ENCODE results near the gene NUDT6.
"Not testable (repeated sequence)": the region's sequence is repeated elsewhere in the genome, so short reads cannot be mapped to it uniquely, and the experiment has no call there.

Gene NUDT6

GRCh38 chr4:122875949-122876348 is 46.4 kb downstream of the NUDT6 start:
- no peak for DNase-seq (ENCODE audit: low read depth in 3 of 3)

- no peak for DNase-seq (ENCODE audit: low read depth in 3 of 3)
Measured at GRCh38 chr4:122873821-122874593, 48.4 kb downstream of the NUDT6 start.

DNA sequence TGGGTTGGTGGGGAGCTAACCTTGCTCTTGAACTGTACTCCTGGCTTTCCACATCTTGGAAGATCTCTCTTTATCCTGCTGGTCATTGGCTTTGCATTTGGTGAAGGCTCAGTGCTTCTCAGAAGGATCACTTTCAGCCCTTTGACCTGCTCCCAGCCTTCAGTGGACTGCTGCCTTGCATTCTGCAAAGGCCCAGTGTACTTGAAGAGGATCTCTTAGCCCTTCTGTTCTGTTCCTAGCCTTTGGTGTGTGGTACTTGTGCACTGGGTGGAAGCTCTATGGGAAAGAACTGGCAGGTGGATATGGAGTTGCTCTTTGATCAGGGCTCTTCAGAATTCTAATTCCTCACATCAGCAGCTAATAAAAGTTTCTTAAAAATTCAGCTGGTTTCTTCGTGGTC is 49.3 kb downstream of the NUDT6 start:
- DNase-seq (ENCODE audit: low read depth in 3 of 3) = no peak

DNA sequence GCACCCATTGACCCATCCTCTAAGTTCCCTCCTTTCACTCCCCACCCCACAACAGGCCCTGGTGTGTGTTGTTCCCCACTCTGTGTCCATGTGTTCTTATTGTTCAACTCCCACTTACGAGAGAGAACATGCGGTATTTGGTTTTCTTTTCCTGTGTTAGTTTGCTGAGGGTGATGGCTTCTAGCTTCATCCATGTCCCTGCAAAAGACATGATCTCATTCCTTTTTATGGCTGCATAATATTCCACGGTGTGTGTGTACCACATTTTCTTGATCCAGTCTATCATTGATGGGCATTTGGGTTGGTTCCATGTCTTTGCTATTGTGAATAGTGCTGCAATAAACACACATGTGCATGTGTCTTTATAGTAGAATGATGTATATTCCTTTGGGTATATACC is 54.2 kb downstream of the NUDT6 start:
- DNase-seq (ENCODE audit: low read depth in 3 of 3) = not testable (repeated sequence)

DNA sequence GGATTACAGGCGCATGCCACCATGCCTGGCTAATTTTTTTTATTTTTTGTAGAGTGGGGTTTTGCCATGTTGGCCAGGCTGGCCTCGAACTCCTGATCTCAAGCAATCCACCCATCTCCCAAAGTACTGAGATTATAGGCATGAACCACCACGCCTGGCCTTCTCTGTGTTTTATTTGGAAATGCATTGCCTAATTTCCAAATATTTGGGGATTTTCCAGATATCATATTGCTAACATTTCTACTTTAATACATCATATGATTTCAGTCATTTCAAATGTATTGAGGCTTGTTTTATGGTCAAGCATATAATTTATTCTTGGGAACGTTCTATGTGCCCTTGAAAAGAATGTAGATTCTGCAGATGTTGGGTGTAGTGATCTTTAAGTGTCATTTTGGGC is 57.0 kb downstream of the NUDT6 start:
- DNase-seq (ENCODE audit: low read depth in 3 of 3) = no peak

GRCh38 chr4:122863639-122864038 is 58.8 kb downstream of the NUDT6 start:
- no peak for DNase-seq (ENCODE audit: low read depth in 3 of 3)

- no peak for DNase-seq (ENCODE audit: low read depth in 3 of 3)
Measured at GRCh38 chr4:122861172-122861943, 61.0 kb downstream of the NUDT6 start.

DNA sequence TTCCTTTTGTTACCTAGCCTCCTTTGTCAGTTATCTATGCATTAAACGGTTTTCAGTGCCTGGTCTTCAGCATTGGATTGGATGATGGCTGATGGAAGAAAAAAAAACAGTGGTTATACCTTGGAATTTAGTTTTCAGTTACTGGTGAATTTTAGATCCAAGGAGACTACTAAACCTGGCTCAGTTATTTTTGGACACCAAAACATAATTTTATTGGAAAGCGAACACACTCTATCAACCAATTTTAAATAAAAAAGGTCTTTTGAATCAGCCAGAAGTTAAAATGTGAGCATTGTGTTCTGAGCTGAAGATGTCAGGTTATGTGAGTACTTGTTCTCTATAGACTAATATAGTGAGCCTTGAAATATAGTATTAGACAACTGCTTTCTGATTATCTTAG is 63.7 kb downstream of the NUDT6 start:
- DNase-seq (ENCODE audit: low read depth in 3 of 3) = no peak

GRCh38 chr4:122857160-122857559 is 65.2 kb downstream of the NUDT6 start:
- DNase-seq (ENCODE audit: low read depth in 3 of 3) = no peak

GRCh38 chr4:122855353-122855890 is 67.0 kb downstream of the NUDT6 start:
- DNase-seq (ENCODE audit: low read depth in 3 of 3) = no peak

DNA sequence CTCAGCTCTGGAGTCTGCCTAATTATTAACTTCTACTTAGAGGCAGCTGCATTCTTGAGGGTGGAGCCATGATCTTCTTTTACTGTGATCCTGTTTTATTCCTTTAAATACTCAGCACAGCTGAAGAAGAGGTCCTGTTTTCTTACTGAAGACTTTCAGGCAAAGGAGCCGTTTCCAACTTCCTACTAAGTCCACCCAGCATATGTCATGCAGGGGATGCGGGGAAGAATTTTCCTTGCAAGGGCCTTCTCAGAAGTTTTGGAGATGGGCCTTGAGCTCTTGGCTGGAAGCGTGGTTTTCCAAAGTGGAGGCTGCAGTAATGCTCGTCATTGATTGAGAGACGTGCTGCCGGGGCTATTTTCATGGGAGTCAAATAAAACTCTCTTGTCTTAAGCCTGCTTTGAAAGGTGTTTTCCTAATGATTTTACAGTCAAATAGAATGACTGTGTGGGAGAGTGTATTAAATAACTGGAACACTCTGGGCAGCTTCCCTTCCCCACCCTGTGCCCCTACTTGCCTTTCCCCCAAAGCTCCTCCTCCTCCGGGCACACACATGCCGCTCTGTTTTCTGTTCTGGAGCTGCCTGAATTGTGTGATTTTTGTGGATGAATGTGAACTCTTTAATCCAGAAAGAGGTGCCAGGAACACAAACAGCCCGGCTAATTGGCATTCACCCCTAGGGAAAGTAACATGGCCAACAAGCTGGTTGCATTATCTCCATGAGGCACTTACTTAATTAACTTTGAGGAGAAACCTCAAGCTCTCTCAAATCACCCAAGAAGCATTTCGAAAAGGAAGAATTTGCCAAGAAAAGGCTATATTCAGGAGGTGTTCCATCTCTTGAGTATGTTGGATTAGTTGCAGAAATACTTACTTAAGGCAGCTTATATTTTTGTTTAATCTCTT is 67.7 kb downstream of the NUDT6 start:
- DNase-seq (ENCODE audit: low read depth in 3 of 3) = no peak

DNA sequence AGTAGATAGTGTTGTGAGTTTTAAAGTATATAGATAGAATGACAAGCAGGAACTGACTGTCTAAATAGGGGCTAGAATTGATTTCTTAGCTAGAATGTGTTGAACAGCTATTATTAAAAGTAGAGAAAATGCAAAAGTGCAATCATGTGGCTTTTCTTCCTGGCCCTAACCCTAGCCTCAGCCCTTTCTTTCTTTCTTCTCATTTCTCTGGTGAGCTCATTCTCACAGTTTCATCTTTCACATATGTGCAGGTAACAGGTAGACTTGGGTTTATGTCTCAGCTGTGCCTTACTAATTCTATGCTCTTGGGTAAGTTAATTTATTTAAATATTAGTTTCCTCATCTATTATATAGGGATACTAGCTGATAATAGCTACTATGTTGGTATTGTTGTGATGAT is 70.8 kb downstream of the NUDT6 start:
- no peak for DNase-seq (ENCODE audit: low read depth in 3 of 3)

DNA sequence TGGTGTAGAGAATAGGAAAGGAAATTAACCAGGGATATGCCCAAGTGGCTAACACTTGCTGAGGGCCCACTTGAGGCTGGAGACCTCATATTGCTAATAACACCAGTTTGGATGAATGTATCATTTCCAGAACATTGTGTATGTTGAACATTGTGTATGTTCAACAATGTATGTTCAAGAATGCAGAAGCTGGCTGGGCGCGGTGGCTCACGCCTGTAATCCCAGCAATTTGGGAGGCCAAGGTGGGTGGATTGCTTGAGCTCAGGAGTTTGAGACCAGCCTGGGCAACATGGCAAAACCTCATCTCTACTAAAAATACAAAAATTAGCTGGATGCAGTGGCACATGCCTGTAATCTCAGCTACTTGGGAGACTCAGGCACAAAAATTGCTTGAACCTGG is 72.6 kb downstream of the NUDT6 start:
- DNase-seq (ENCODE audit: low read depth in 3 of 3) = not testable (repeated sequence)

GRCh38 chr4:122847931-122848330 is 74.5 kb downstream of the NUDT6 start:
- no peak for DNase-seq (ENCODE audit: low read depth in 3 of 3)

DNA sequence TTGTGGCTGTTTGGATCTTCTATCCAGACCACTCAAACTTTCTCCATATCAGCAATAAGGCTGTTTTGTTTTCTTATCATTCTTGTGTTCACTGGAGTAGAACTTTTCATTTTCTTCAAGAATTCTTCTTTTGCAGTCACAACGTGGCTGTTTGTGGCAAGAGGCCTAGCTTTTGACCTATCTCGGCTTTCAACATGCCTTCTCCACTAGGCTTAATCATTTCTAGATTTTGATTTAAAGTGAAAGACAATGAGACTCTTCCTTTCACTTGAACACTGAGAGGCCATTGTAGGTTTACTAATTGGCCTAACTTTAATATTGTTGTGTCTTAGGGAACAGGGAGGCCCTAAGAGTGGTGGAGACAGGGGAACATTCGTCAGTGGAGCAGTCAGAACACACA is 76.6 kb downstream of the NUDT6 start:
- no peak for DNase-seq (ENCODE audit: low read depth in 3 of 3)

GRCh38 chr4:122845066-122845465 is 77.3 kb downstream of the NUDT6 start:
- DNase-seq (ENCODE audit: low read depth in 3 of 3) = no peak

DNA sequence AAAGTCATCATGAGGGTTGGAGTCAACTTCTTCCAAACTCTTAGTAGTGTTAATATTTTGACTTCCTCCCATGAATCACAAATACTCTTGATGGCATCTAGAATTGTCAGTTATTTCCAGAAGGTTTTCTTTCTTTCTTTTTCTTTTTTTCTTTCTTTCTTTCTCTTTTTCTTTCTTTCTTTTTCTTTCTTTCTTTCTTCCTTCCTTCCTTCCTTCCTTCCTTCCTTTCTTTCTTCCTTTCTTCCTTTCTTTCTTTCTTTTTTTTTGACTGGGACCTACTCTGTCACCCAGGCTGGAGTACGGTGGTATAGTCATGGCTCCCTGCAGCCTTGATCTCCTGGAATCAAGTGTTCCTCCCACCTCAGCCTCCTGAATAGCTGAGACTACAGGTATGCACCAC is 78.0 kb downstream of the NUDT6 start:
- DNase-seq (ENCODE audit: low read depth in 3 of 3) = not testable (repeated sequence)

GRCh38 chr4:122842984-122843531 is 79.3 kb downstream of the NUDT6 start:
- no peak for DNase-seq (ENCODE audit: low read depth in 3 of 3)
